Dermis microvascular lymphatic vessel endothelial cell (primary cell): Measurements from ENCODE around the gene BICRA. TPM values are rescaled to one million over a fixed set of nuclear protein-coding genes. Genes with fewer than 3 reads are reported as not detected.
"Not testable (repeated sequence)": the region's sequence is repeated elsewhere in the genome, so short reads cannot be mapped to it uniquely, and the experiment has no call there.

Experiments
- DNase-seq, 2 donors: peaks; one replicate each; pipeline versions ENCODE4 v3.0.0 to v3.0.0-alpha.2; 2010; ENCODE audit warnings: low read depth in 2 of 2
- total RNA-seq: library from RNA; depleted of rRNA; stranded (reverse); fragments of >200 nt; gene quantifications from 2 replicates; pipeline ENCODE4 v1.2.1, GENCODE V29; 2014

BICRA gene
- total RNA-seq, 1 donor from 2014 or later = 2.8 TPM

DNA sequence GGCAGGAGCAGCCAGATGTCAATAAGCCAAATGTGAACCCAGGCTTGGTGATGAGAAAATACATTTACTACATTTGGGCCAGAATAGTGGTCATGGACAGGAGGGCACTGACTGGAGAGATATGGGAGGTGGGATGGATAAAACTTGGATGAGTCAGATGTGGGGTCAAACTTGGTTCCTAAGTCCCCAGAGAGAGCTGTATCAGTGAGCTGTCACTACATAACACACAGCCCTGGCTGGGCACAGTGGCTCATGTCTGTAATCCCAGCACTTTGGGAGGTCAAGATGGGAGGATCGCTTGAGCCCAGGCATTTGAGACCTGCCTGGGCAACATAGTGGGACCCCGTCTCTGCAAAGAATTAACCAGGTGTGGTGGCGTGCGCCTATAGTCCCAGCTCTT is 52.7 kb downstream of the BICRA start:
- DNase-seq = no peak

DNA sequence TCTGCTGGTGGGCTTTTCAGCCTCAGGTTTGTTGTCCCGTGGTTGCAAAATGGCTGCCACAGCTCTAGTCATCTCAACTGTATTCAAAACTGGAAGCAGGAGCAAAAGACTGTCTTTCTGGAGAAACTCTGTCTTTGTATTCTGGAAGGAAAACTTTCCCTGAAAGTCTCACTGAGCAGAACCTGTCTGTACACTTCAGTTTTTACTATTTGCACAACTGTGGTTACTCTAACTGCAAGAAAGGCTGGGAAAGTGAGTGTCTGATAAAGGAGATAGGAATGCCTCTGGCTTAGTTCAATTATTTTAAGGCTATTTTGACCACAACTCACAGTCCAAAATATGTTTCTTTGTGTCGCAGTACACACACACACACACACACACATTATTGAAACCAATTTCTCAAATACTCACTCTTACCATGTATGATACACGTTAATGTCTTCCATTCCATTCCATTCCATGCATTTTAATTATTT is 54.5 kb downstream of the BICRA start:
- no peak for DNase-seq

DNA sequence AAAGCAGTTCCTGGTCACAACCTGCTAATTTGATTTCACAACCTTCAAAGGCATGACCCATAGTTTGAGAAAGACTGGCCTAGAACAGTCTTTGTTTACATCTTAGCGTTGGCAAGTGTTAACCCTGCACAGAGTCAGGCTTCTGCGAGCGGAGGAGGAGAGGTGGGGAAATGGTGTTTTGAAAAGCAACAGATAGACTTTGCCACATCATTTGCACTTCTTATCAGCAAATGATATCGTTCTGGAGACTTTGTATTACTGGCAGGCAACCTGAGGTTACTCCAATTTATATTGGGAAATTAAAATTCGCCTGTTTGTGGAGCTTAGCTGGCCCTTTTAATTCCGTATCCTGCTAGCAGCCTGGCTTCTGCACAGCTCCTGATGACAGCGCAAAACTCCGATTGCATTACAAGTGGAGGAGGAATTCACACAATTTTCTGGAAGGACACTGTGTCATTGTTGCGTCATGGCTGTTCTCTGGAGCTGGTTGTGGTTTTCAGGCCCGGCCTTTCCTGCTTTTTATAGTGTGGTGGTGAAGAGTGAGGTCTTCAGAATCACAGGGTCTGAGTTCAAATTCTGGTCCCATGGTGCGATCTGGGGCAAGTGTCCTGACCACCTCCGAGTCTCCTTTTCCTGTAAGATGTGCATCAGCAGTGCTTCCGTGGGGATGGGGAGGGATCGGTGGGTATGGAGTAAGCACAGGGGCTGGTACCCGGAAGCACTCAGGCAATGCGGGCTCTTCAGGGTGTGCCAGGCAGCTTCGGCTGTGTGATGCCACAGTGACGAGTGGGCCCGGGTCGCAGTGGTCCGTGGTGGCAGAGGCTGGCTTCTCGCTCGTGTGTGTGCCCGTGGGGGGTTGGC is 55.2 kb downstream of the BICRA start:
- no peak for DNase-seq

DNA sequence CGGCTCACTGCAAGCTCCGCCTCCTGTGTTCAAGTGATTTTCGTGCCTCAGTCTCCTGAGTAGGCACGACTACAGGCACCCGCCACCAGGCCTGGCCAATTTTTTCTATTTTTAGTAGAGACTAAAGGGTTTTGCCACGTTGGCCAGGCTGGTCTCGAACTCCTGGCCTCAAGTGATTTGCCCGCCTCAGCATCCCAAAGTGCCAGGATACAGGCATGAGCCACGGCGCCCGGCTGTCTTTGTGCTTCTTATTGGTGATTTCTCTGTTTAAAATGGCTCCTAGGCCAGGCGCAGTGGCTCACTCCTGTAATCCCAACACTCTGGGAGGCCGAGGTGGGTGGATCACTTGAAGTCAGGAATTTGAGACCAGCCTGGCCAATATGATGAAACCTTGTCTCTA is 59.6 kb downstream of the BICRA start:
- not testable (repeated sequence) for DNase-seq

DNA sequence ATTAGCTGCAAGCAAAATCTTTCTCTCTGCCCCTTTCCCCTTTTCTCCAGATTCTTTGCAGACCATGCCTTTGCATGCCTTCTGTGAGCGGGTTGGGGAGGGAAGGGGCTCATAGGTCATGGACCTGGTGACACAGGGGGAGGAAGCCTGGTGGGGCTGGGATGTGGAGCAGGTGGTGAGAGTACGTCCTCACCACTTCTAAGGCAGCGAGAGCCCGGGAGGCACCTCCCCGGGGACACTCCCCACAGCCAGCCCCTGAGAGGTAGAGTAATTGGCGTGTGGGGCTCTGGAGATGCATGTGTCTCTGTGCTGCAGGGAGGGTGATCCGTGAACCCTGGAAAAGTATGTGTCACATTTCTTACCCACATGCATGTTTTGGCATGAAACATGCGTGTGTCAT is 61.8 kb downstream of the BICRA start:
- no peak for DNase-seq

DNA sequence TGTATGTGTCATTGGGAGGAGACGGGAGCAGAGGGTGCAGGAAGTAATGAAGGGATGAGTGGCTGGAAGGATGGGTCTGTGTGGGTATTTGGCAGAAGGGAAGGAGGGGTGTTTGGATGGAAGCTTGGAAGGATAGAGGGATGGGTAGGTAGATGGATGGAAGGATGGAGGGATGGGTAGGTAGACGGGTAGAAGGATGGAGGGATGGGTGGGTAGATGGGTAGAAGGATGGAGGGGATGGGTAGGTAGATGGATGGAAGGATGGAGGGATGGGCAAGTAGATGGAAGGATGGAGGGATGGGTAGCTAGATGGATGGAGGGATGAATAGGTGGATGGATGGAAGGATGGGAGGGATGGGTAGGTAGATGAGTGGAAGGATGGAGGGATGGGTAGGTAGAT is 62.6 kb downstream of the BICRA start:
- DNase-seq = no peak

DNA sequence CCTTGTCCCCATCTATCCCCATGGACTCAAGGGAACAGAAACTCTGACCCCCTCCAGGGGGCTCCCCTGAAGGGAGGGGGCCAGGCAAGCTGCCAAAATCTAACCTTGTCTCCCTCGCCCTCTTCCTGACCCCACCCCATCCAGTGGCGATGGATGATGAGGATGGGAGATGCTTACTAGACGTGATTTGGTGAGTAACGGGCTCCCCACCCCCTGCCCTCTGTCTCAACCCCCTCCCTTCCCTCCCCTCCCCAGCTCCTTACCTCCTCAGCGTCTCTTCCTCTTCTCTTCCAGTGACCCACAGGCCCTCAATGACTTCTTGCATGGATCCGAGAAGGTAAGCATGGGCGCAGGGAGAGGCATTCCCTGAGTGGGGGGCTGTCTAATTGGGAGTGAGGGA is 64.5 kb downstream of the BICRA start:
- DNase-seq = no peak

DNA sequence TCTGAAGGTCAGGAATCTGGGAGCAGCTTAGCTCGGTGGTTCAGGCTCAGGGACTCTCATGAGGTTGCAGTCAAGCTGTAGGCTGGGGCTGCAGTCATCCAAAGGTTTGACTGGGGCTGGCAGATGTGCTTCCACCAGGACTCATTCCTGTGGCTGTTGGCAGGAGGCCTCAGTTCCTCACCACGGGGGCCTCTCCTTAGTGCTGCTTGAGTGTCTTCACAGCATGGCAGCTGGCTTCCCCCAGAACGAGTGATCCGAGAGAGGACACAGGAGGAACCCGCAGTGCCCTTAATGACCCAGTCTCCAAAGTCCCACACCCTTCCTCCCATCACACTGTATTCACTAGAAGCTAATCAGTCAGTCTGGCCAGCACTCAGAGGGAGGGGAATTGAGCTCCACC is 65.6 kb downstream of the BICRA start:
- no peak for DNase-seq

DNA sequence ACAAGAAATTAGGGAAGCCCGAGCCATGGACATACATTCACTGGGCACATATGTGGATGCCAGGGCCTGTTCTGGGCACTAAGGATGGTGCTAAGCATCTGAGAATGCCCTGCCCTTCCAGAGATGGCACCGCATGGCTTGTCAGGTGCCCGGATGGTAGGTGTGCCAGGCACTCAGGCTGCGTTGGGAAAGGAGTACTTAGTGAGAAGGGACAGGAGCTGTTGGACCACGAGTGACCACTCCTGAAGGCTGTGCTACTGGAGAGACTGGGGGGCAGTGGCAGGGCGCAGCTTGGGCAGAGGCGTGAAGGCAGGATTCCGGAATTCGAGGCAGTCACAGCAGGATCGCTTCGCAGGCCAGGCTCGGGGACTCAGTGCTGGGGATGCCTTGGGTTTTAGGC is 66.3 kb downstream of the BICRA start:
- DNase-seq = no peak

DNA sequence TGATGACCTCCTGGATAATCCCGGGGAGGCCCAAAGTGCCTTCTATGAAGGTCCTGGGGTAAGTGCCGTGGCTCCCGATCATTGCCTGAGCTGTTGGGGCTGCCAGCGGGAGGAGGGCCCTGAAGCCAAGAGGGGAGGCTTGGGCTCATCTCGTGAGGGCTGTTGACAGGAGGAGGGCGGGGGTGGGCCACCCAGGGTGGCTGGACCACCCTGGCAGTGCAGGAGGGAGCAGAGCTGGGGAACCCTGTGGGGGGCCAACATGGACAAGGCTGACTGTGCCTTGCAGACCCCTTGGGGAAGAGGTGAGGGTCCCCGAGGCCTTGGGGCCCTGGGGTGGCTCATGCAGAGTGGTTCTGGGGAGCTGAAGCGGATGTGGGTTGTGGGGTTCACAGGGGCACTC is 66.9 kb downstream of the BICRA start:
- DNase-seq = no peak

DNA sequence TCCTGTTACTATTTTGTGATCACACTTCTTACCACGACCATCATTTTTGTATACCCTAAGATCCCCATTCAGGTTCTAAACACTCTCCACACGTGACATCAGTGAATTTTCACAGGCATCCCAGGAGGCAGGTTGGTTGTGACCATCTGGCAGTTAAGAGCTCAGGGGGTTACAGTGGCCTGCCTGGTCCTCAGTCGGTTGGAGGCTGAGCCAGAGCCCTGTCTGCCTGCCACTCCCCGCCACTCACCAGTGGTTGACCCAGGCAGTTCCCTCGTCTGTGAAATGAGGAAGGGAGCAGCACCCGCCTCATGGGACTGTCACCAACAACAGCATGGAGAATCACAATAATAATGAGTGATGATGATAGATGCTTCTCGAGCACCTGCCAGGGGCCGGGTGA is 67.9 kb downstream of the BICRA start:
- DNase-seq = no peak

DNA sequence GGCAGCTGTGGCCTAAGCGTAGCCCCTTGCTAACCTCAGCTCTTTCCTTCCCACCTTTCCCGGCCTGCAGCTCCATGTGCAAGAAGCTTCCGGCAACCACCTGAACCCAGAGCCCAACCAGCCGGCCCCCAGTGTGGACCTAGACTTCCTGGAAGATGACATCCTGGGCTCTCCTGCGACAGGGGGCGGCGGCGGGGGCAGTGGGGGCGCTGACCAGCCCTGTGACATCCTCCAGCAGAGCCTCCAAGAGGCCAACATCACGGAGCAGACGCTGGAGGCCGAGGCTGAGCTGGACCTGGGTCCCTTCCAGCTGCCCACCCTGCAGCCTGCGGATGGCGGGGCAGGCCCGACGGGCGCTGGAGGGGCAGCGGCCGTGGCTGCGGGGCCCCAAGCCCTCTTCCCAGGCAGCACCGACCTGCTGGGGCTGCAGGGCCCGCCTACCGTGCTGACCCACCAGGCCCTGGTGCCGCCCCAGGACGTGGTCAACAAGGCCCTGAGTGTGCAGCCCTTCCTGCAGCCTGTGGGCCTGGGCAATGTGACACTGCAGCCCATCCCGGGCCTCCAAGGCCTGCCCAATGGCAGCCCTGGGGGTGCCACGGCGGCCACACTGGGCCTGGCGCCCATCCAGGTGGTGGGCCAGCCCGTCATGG is 70.4 kb downstream of the BICRA start:
- no peak for DNase-seq

DNA sequence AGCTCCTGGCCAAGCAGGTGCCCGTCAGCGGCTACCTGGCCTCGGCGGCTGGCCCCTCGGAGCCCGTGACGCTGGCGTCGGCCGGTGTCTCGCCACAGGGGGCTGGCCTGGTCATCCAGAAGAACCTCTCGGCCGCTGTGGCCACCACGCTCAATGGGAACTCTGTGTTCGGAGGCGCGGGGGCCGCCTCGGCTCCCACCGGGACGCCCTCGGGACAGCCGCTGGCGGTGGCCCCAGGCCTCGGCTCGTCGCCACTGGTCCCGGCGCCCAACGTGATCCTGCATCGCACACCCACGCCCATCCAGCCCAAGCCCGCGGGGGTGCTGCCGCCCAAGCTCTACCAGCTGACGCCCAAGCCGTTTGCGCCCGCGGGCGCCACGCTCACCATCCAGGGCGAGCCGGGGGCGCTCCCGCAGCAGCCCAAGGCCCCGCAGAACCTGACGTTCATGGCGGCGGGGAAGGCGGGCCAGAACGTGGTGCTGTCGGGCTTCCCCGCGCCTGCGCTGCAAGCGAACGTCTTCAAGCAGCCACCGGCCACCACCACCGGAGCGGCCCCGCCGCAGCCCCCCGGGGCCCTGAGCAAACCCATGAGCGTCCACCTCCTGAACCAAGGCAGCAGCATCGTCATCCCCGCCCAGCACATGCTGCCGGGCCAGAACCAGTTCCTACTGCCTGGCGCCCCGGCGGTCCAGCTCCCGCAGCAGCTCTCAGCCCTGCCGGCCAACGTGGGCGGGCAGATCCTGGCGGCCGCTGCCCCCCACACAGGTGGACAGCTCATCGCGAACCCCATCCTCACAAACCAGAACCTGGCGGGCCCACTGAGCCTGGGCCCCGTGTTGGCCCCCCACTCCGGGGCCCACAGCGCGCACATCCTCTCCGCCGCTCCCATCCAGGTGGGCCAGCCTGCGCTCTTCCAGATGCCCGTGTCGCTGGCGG is 71.3 kb downstream of the BICRA start:
- DNase-seq = no peak

DNA sequence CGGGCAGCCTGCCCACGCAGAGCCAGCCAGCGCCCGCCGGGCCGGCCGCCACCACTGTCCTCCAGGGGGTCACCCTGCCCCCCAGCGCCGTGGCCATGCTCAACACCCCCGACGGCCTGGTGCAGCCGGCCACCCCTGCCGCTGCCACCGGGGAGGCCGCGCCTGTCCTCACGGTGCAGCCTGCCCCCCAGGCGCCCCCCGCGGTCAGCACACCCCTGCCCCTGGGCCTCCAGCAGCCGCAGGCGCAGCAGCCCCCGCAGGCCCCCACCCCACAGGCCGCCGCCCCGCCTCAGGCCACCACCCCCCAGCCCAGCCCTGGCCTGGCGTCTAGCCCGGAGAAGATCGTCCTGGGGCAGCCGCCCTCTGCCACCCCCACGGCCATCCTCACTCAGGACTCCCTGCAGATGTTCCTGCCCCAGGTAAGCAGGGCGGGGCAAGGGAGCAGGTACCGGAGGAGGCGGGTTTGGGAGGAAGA is 72.0 kb downstream of the BICRA start:
- DNase-seq = no peak

DNA sequence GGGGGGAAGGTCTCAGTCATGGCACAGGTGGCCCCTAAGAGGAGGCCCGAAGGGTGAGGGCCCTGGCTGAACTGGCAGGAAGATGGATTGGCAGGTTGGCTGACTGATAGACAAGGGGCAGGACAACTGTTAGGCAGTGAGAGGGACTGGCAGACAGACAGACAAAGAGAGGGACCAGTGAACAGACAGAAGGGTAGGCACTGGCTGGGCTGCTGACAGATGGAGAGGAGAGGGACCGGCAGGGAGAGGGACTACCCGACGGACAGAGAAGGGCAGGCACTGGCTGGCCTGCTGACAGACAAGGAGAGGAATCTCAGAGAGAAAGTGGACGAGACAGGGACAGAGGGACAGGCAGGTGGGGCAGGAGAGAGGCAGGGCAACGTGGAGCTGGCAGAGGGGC is 72.5 kb downstream of the BICRA start:
- no peak for DNase-seq

DNA sequence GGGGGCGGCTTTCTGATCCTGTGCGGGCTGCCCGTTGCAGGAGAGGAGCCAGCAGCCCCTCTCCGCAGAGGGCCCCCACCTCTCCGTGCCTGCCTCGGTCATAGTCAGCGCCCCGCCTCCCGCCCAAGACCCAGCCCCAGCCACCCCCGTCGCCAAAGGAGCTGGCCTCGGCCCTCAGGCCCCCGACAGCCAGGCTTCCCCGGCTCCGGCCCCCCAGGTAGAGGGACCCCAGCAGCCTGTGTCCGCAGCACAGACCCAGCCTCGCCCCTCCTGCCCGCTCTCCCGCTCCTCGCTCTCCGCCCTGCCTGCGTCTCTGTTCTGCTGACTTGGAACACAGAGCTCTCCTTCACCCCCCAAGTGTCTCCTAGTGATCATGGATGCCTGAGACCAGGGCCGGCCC is 73.0 kb downstream of the BICRA start:
- DNase-seq = no peak

DNA sequence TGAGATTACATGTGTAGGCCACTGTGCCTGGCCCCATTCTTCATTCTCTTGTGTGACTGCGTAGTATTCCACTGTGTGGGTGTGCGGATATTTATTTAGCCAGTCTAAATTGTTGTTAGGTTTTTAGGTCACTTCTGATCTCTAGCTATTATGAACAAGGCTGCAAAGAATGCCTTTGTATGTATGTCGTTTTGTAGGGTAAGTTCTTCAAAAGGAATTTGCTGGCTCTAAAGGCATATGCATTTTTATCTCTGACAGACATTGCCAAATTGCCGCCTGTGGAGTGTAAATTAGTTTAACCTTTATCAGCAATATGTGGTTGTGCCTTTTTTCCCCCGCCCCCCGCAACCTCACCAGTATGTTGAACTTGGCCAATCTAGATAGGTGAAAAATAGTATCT is 74.0 kb downstream of the BICRA start:
- DNase-seq = no peak

DNA sequence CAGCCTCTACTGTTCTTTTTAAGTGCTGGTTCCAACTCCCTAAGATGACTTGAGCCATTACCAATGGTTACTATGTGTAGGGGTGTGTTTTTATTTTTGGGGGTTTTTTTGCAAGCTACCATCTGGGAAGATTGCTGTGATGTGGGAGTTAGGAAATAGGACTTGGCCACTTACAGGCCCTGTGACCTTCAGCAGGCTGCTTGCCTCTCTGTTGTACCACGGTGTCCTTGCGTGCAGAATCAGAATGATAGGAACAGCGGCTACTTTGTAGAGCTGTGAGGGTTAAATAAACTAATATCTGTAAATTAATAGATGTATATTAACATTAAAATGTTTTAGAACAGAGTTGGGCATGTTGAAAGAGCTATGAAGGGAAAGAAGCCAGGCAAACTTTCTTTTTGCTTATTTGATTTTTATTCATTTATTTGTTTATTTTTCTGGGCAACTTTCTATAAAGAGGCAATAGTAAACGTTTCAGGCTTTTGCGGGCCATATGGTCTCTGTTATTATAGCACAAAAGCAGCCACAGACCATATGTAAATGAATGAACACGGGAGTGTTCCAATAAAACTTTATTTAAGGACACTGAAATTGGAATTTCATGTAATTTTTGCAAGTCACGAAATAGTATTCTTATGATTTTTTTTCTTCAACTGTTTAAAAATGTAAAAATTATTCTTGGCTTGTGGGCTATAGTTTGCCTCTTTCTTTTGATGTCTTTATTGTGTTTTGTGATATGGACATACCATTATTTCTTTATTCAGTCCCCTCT is 77.9 kb downstream of the BICRA start:
- DNase-seq = no peak

DNA sequence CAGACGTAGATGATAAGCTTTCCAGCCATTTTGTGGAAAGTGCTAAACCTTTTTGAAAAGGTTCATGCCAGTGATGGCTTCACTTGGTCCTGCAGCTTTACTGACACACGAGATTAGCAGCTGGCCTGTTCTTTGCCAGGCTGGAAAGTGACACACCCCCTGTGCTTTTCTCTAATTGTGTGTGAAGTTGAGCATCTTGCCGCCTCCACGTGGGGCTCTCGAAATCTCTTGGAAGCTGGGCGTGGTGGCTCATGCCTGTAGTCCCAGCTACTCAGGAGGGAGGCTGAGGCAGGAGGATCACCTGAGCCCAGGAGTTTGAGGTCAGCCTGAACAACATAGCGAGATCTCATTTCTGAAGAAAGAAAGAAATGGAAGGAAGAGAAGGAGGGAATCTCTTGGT is 79.0 kb downstream of the BICRA start:
- DNase-seq = no peak

DNA sequence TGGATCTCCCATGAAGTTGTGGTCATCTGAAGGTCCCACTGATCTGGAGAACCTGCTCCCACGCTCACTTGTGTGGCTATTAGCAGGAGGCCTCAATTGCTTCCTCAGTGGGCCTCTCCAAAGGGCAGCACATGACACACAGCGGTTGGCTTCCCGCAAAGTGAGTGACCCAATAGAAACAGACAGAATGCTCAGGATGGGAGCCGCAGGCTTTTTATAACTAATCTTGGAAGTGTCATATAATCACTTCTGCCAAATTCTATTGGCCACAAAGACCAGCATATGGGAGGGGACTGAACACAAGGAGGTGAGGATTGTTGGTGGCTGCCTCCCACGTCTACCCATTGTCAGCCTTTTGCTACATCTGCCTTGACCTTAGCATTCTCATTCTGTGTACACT is 82.2 kb downstream of the BICRA start:
- DNase-seq = no peak

DNA sequence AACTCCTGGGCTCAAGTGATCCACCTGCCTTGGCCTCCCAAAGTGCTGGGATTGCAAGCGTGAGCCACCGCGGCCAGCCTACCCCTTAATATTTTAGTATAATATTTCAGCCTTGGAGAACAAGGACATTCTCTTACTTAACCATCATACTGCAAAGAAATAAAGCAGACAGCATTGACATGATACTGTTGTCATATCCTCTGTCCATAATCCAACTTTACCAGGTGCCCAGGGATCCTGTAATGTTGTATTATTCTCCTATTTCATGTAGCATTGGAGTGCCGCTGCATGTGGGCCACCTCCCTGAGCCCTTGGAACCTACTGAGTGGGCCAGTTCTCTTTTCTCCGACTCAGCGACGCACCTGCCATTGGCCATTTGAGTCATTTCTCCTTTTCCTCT is 82.8 kb downstream of the BICRA start:
- no peak for DNase-seq
